Dedifferentiated amniotic fluid mesenchymal stem cell (primary cell): ENCODE results near the gene KRT4.
"Not testable (repeated sequence)": the region's sequence is repeated elsewhere in the genome, so short reads cannot be mapped to it uniquely, and the experiment has no call there.

Experiments
- DNase-seq: peaks from one replicate; pipeline ENCODE4 v3.0.0-alpha.2; 2016; ENCODE audit errors: extremely low spot score

The KRT4 gene

GRCh38 chr12:52813885-52814709 is at the start of gene KRT4:
Gene KRT4 (minus strand): TSS chr12:52814116. CDS start chr12:52814058, 58 bp downstream.
- DNase-seq, result no peak

GRCh38 chr12:52862023-52862422 is 48.1 kb upstream of the KRT4 start:
- DNase-seq, result no peak

GRCh38 chr12:52861511-52861910 is 47.6 kb upstream of the KRT4 start:
- no peak for DNase-seq

GRCh38 chr12:52860102-52860823 is 46.3 kb upstream of the KRT4 start:
- peak; percentile 31 for DNase-seq

GRCh38 chr12:52857500-52857899 is 43.6 kb upstream of the KRT4 start:
- no peak for DNase-seq

- DNase-seq, result no peak
Observed at GRCh38 chr12:52856787-52857186, 42.9 kb upstream of the KRT4 start.

- not testable (repeated sequence) for DNase-seq
Observed at GRCh38 chr12:52856077-52856476, 42.2 kb upstream of the KRT4 start.

- DNase-seq, result no peak
Observed at GRCh38 chr12:52851787-52852186, 37.9 kb upstream of the KRT4 start.

GRCh38 chr12:52850681-52851080 is 36.8 kb upstream of the KRT4 start:
- DNase-seq, result no peak

GRCh38 chr12:52849511-52849910 is 35.6 kb upstream of the KRT4 start:
- no peak for DNase-seq

- DNase-seq, result no peak
Observed at GRCh38 chr12:52848661-52849255, 34.8 kb upstream of the KRT4 start, which contains the start of gene KRT78. Gene KRT78 (minus strand): TSS chr12:52848994. CDS start chr12:52848930, 64 bp downstream.

GRCh38 chr12:52847335-52848102 is 33.6 kb upstream of the KRT4 start:
- DNase-seq, result no peak

GRCh38 chr12:52846356-52846970 is 32.5 kb upstream of the KRT4 start:
- DNase-seq, result no peak

GRCh38 chr12:52845946-52846345 is 32.0 kb upstream of the KRT4 start:
- no peak for DNase-seq

- no peak for DNase-seq
Observed at GRCh38 chr12:52844386-52844785, 30.5 kb upstream of the KRT4 start.

GRCh38 chr12:52839436-52840105 is 25.7 kb upstream of the KRT4 start:
- no peak for DNase-seq

GRCh38 chr12:52838609-52839435 is 24.9 kb upstream of the KRT4 start:
- DNase-seq, result no peak

- no peak for DNase-seq
Observed at GRCh38 chr12:52837781-52838608, 24.1 kb upstream of the KRT4 start.

- peak; percentile 31 for DNase-seq
Observed at GRCh38 chr12:52837413-52837741, 23.5 kb upstream of the KRT4 start.
